ENCODE data around the gene PRKCZ. TPM values are rescaled to one million over a fixed set of nuclear protein-coding genes. Genes with fewer than 3 reads are reported as not detected.
"Not testable (repeated sequence)": the region's sequence is repeated elsewhere in the genome, so short reads cannot be mapped to it uniquely, and the experiment has no call there.

PRKCZ gene
- total RNA-seq, 1 donor from 2014 or later, result 32.6 TPM

- Histone ChIP-seq H3K4me2 (ENCODE audit: low read length) (no peak overlapping the region), H3K79me2 (ENCODE audit: insufficient read depth, low read length) (no peaks in the 10 kb centered on the region), H3K36me3 (ENCODE audit: insufficient read depth, low read length) (no peaks in the 10 kb centered on the region), H3K27ac (ENCODE audit: low read depth, low read length) (no peak overlapping the region), H3K27me3 (ENCODE audit: insufficient read depth, low read length) (no peaks in the 10 kb centered on the region), H3K4me1 (ENCODE audit: insufficient read depth, low read length) (peaks cover 26% of the 10 kb centered on the region), H3K9ac (ENCODE audit: low read length) (no peak overlapping the region), H3K4me3 (ENCODE audit: insufficient read depth, low read depth, low read length) (no peak overlapping the region), H4K20me1 (ENCODE audit: insufficient read depth, low read length) (no peaks in the 10 kb centered on the region), H3K9me3 (ENCODE audit: insufficient read depth, low read depth, low read length) (no peaks in the 10 kb centered on the region), H2AFZ (ENCODE audit: low read depth, low read length) (no peak overlapping the region)
- Mint-ChIP-seq H3K9me3 (ENCODE audit: unreplicated experiment) (no peaks in the 10 kb centered on the region), H3K27me3 (ENCODE audit: low read depth, unreplicated experiment) (peaks cover 1% of the 10 kb centered on the region), H3K36me3 (ENCODE audit: low read depth, unreplicated experiment) (peaks cover 11% of the 10 kb centered on the region), H3K4me1 (ENCODE audit: low read depth, unreplicated experiment) (peaks cover 26% of the 10 kb centered on the region), H3K27ac (ENCODE audit: unreplicated experiment) (no peak overlapping the region), H3K4me3 (ENCODE audit: unreplicated experiment) (no peak overlapping the region)
- DNase-seq (ENCODE audit: low read depth) (no peak), FAIRE-seq (no peak)
- no peak for TF ChIP-seq EZH2 (IDR thresholded peaks at IDR 0.05; ENCODE audit: insufficient read depth, low read length)
- no peak for TF ChIP-seq CTCF (IDR thresholded peaks at IDR 0.05; ENCODE audit: insufficient read depth, low read depth, low read length)
These were observed 87.3 kb downstream of the PRKCZ start for GRCh38 chr1:2137257-2138121.

DNA sequence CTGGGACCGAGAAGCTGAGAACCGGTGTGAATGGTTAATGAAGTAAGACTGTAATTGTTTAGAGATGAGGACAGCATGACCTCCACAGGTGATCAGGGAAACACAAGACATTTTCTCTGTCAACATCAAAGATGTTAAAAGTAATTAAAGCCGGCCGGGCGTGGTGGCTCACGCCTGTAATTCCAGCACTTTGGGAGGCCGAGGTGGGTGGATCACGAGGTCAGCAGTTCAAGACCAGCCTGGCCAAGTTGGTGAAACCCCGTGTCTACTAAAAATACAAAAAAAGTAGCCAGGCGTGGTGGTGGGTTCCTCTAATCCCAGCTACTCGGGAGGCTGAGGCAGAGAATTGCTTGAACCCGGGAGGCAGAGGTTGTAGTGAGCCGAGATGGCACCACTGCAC, 88.9 kb downstream of the PRKCZ start:
- not testable (repeated sequence) for H3K4me3 ChIP-seq (ENCODE audit: insufficient read depth, low read depth, low read length); H3K4me3 Mint-ChIP-seq (ENCODE audit: unreplicated experiment); H3K27me3 Mint-ChIP-seq (ENCODE audit: low read depth, unreplicated experiment); H3K9ac ChIP-seq (ENCODE audit: low read length); DNase-seq (ENCODE audit: low read depth); H3K27me3 ChIP-seq (ENCODE audit: insufficient read depth, low read length); H2AFZ ChIP-seq (ENCODE audit: low read depth, low read length); H3K4me2 ChIP-seq (ENCODE audit: low read length); H3K36me3 ChIP-seq (ENCODE audit: insufficient read depth, low read length); H3K9me3 ChIP-seq (ENCODE audit: insufficient read depth, low read depth, low read length); H3K9me3 Mint-ChIP-seq (ENCODE audit: unreplicated experiment); H3K27ac ChIP-seq (ENCODE audit: low read depth, low read length); H4K20me1 ChIP-seq (ENCODE audit: insufficient read depth, low read length); H3K27ac Mint-ChIP-seq (ENCODE audit: unreplicated experiment); H3K79me2 ChIP-seq (ENCODE audit: insufficient read depth, low read length); FAIRE-seq
- peaks cover 18% of the 10 kb centered on the region for H3K4me1 ChIP-seq (ENCODE audit: insufficient read depth, low read length)
- peaks cover 15% of the 10 kb centered on the region for H3K36me3 Mint-ChIP-seq (ENCODE audit: low read depth, unreplicated experiment)
- peaks cover 20% of the 10 kb centered on the region for H3K4me1 Mint-ChIP-seq (ENCODE audit: low read depth, unreplicated experiment)

DNA sequence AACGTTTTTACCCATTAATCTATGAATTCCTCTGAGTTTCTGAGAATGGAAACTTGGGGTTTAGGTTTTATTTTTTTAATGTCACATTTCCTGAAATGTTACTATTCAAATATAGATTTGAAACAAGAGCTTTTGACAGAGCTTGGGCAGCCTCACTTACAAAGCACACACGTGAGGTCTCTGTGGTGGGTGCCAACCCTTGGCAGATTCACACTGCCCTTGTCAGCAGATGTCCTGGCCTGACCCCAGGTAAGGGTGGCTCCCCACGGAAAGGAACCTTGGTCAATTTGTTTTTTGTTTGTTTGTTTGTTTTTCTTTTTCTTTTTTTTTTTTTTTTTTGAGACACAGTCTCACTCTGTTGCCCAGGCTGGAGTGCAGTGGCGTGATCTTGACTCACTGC, 90.8 kb downstream of the PRKCZ start:
- H2AFZ ChIP-seq (ENCODE audit: low read depth, low read length), result no peak overlapping the region
- no peaks in the 10 kb centered on the region for H4K20me1 ChIP-seq (ENCODE audit: insufficient read depth, low read length)
- no peak overlapping the region for H3K4me3 Mint-ChIP-seq (ENCODE audit: unreplicated experiment)
- no peak overlapping the region for H3K27ac ChIP-seq (ENCODE audit: low read depth, low read length)
- no peak overlapping the region for H3K9ac ChIP-seq (ENCODE audit: low read length)
- FAIRE-seq (no peak), DNase-seq (ENCODE audit: low read depth) (no peak)
- no peak overlapping the region for H3K4me3 ChIP-seq (ENCODE audit: insufficient read depth, low read depth, low read length)
- H3K4me2 ChIP-seq (ENCODE audit: low read length), result no peak overlapping the region
- no peaks in the 10 kb centered on the region for H3K27me3 ChIP-seq (ENCODE audit: insufficient read depth, low read length)
- peaks cover 15% of the 10 kb centered on the region for H3K36me3 Mint-ChIP-seq (ENCODE audit: low read depth, unreplicated experiment)
- TF ChIP-seq EZH2 (IDR thresholded peaks at IDR 0.05; ENCODE audit: insufficient read depth, low read length), result no peak
- no peak for TF ChIP-seq CTCF (IDR thresholded peaks at IDR 0.05; ENCODE audit: insufficient read depth, low read depth, low read length)
- H3K4me1 ChIP-seq (ENCODE audit: insufficient read depth, low read length), result peaks cover 7% of the 10 kb centered on the region
- peaks cover 9% of the 10 kb centered on the region for H3K4me1 Mint-ChIP-seq (ENCODE audit: low read depth, unreplicated experiment)
- H3K27ac Mint-ChIP-seq (ENCODE audit: unreplicated experiment), result no peak overlapping the region
- peaks cover 1% of the 10 kb centered on the region for H3K27me3 Mint-ChIP-seq (ENCODE audit: low read depth, unreplicated experiment)
- H3K9me3 ChIP-seq (ENCODE audit: insufficient read depth, low read depth, low read length), result no peaks in the 10 kb centered on the region
- no peaks in the 10 kb centered on the region for H3K36me3 ChIP-seq (ENCODE audit: insufficient read depth, low read length)
- no peaks in the 10 kb centered on the region for H3K79me2 ChIP-seq (ENCODE audit: insufficient read depth, low read length)
- no peaks in the 10 kb centered on the region for H3K9me3 Mint-ChIP-seq (ENCODE audit: unreplicated experiment)

Data from astrocyte (in vitro differentiated cells and primary cell).